Posterior vena cava (tissue), 2 donors: Measurements from ENCODE around the gene KLK1. TPM values are rescaled to one million over a fixed set of nuclear protein-coding genes. Genes with fewer than 3 reads are reported as not detected.
"Not testable (repeated sequence)": the region's sequence is repeated elsewhere in the genome, so short reads cannot be mapped to it uniquely, and the experiment has no call there.

Experiments
- DNase-seq: peaks from one replicate; pipeline ENCODE4 v3.0.0-alpha.2; 2020; ENCODE audit warnings: low spot score
- intact Hi-C, 2 donors: fragments of 100-400 bp; cut with DNase I; formaldehyde crosslinking; loops; one replicate each; pipeline versions ENCODE4 v1.14.1 to v1.14.2; 2022 to 2023
- total RNA-seq, 2 donors: library from RNA; stranded (reverse); fragmentation: NEBNext Ultra II Directional; extraction: Animal tissue kit (Norgen Biotek cat#: 25700); gene quantifications; one replicate each; pipeline ENCODE4 v1.2.1, GENCODE V29; 2021
- donor health status: DM: yes; HTN: yes; CAD: no.
- donor health status: DM: yes; HTN: yes; CAD: no.

The KLK1 gene
- total RNA-seq, 2 donors from 2014 or later, result 0.67 TPM; not detected in 1

- DNase-seq, result no peak
- intact Hi-C loops, result no loop called here
Measured at GRCh38 chr19:50796128-50796633, 27.4 kb downstream of the KLK1 start.

- DNase-seq, result no peak
- intact Hi-C loops, result no loop called here
Measured at GRCh38 chr19:50795664-50796073, 27.9 kb downstream of the KLK1 start.

DNA sequence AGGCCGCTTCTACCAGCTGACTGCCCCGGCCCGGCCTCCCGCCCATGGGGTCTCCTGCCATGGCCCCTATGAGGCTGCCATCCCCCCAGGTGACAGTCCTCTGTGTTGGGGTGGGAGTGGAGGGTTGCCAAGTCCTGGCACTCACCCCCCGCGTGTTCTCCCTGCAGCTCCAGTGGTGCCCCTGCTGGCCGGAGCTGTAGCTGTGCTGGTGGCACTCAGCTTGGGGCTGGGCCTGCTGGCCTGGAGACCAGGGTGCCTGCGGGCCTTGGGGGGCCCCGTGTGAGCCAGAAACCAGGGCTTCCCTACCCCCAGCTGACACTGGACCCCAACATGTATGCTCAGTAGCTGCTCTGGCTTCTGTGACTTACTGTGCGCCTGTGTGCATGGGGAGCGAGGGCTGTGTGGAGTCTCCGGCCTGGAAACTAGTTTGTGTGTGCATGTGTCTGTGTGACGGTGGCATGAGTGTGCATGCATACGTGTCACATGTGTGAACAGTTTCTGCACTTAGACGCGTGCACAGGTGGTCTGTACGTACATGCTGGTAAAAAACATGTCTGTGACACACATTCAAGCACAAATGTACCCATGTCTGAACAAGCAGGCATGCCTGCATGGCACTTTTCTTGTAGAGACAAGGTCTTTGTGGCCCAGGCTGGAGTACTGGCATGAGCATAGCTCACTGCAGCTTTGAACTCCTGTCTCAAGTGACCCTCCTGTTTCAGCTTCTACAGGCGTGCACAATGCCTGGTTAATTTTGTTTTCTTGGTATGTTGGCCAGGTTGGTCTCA is 28.5 kb downstream of the KLK1 start:
- DNase-seq, result no peak
- intact Hi-C loops, result no loop called here

DNA sequence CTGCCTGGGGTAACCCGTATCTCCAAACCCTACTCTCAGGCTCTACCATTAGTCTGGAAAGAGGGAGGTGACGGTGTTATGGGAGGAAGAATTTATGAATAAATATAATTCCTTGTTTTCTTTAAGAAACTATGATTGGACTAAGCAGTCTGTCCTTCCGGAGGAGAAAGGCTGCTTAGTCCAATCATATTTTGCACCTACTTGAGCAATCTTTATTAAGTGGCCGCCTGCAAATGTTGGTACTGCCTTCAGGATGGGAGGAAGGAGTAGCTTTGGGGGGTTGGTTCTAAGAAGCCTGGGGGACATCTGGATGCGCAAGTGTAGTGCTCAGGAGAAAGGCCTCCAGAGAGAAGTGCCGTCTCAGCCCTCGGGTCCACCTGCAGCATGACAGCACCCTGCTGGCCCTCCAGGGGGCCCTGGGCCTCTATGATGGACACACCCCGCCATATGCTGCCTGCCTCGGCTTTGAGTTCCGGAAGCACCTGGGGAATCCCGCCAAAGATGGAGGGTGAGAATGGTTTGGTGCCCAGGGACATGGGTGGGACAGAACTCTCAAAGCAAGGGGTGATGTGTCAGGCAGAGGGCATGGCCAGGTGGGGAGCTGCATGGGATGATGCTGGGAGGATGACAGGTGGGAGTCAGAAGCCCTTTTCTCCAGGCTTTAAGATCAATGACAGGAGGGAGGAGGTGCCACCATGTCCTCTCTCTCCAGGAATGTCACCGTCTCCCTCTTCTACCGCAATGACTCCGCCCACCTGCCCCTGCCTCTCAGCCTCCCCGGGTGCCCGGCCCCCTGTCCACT is 29.3 kb downstream of the KLK1 start:
- no peak for DNase-seq
- intact Hi-C loops, result no loop called here

DNA sequence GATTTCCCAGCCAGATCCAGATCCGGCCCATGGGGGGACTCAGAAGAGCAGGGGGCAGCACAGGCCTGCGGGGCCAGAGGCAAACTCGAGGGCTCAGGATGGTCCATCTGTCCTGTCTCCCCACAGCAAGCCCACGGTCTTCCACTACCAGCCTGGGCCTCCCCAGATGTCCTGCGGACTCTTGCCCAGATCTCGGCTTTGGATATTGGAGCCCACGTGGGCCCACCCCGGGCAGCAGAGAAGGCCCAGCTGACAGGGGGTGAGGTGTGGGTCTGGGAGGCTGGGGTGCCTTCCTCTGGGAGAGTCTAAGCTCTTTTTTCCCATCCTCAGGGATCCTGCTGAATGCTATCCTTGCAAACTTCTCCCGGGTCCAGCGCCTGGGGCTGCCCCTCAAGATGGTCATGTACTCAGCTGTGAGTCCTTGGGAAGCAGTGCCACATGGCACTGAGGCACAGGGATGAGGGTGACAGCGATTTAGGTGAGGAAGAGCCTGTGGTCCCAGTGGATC is 30.0 kb downstream of the KLK1 start:
- intact Hi-C loops, result no loop called here

GRCh38 chr19:50792272-50793250 is 31.0 kb downstream of the KLK1 start:
- intact Hi-C loops, result no loop called here
- DNase-seq, result no peak

More for the DNA sequence above, 30.0 kb downstream of the KLK1 start:
- DNase-seq, result no peak

GRCh38 chr19:50791594-50792271 is 31.9 kb downstream of the KLK1 start:
- intact Hi-C loops, result no loop called here
- DNase-seq, result no peak

DNA sequence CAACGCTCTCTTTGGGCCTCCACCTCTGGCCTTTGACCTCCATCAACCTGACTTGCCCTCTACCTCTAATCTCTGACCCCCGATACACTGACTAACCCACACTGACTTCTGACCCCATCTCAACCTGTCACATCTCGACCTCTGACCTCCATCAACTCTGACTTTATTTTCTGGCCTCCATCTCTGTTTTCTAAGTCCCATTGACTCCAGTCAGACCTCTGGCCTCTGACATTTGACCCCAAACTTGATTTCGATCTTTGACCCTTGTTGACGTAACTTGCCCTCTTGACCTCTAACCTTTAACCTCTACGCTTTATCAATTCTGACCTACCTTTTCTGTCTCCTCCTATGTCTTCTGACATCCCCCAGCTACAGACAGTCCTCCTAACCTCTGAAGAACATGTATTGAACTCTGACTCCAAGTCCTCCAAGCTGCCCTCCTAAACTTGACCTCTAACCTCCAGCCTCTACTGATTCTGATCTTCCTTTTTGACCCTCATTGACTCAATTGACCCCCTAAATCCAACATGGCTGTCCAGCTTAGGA is 32.6 kb downstream of the KLK1 start:
- no peak for DNase-seq
- intact Hi-C loops, result no loop called here

- intact Hi-C loops, result no loop called here
- no peak for DNase-seq
Measured at GRCh38 chr19:50790396-50790795, 33.2 kb downstream of the KLK1 start, which contains the start of gene ACP4. TSS of gene ACP4 (plus strand) at chr19:50790415. CDS start at chr19:50790415, 0 bp downstream.

- DNase-seq, result no peak
- intact Hi-C loops, result loop anchor here (10.0 kb wide), 2 partner anchors 421 to 431 kb away; partner anchors contain the start of gene NAPSA (in 1 of the 2)
Measured at GRCh38 chr19:50785329-50785728, 38.3 kb downstream of the KLK1 start.

DNA sequence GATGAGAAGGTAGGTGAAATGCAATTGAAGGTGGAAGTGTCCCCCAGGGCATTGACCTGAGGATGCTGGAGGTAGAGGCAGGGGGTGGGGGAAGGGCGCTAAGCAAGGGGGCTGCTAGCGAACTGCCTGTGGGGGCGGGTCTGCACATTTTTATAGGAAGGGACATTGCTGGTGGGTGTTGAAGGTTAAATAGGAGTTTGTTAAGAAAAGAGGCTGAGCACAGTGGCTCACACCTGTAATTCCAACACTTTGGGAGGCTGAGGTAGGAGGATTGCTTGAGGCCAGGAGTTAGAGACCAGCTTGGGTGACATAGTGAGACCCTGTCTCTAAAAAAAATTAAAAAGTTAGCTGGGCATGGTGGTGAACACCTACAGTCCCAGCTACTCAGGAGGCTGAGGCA is 38.9 kb downstream of the KLK1 start:
- DNase-seq, result no peak
- intact Hi-C loops, result loop anchor here (5.0 to 10.0 kb wide), 3 partner anchors 247 to 430 kb away; partner anchors contain the start of gene NAPSA (in 1 of the 2)

DNA sequence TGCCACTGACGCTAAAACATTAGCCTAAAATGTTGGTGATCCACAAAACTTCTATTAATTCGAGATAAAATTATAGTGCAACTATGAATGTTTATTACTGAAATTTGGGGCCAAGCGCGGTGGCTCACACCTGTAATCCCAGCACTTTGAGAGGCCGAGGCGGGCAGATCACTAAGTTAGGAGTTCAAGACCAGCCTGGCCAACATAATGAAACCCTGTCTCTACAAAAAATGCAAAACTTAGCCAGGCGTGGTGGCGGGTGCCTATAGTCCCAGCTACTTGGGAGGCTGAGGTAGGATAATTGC is 39.8 kb downstream of the KLK1 start:
- intact Hi-C loops, result loop anchor here (5.0 to 10.0 kb wide), 3 partner anchors 246 to 429 kb away; partner anchors contain the start of gene NAPSA (in 1 of the 2)
- not testable (repeated sequence) for DNase-seq

GRCh38 chr19:50780753-50781435 is 42.7 kb downstream of the KLK1 start:
- no peak for DNase-seq
- intact Hi-C loops, result loop anchor here (5.0 to 10.0 kb wide), 3 partner anchors 244 to 426 kb away; partner anchors contain the start of gene NAPSA (in 1 of the 2)

GRCh38 chr19:50779504-50780457 is 43.8 kb downstream of the KLK1 start:
- no peak for DNase-seq
- intact Hi-C loops, result loop anchor here (5.0 to 10.0 kb wide), 3 partner anchors 242 to 425 kb away; partner anchors contain the start of gene NAPSA (in 1 of the 2)

- DNase-seq, result no peak
- intact Hi-C loops, result no loop called here
Measured at GRCh38 chr19:50778906-50779430, 44.6 kb downstream of the KLK1 start.

- intact Hi-C loops, result no loop called here
- no peak for DNase-seq
Measured at GRCh38 chr19:50777830-50778303, 45.7 kb downstream of the KLK1 start.
